HepG2 (cell line): ENCODE results near the gene STC2. TPM values are rescaled to one million over a fixed set of nuclear protein-coding genes. Genes with fewer than 3 reads are reported as not detected.

ENCODE experiments used
- EEA1 ChIP-seq: sonication (generic); formaldehyde crosslinking; IDR thresholded peaks from 2 replicates; pipeline ENCODE4 v1.5.1; 2020; ENCODE audit warnings: mild to moderate bottlenecking, missing genetic modification reagents, borderline replicate concordance
- GFI1 ChIP-seq: sonication (generic); formaldehyde crosslinking; IDR thresholded peaks from 2 replicates; pipeline ENCODE4 v1.5.0; 2020; ENCODE audit warnings: missing genetic modification reagents, mild to moderate bottlenecking, borderline replicate concordance
- MEF2D ChIP-seq: sonication (generic); formaldehyde crosslinking; IDR thresholded peaks from 2 replicates; pipeline ENCODE4 v1.5.1; 2020; ENCODE audit warnings: mild to moderate bottlenecking, missing genetic modification reagents
- NFE2 ChIP-seq: sonication (generic); formaldehyde crosslinking; IDR thresholded peaks from 2 replicates; pipeline ENCODE4 v1.4.0; 2020; ENCODE audit warnings: missing genetic modification reagents
- NR2F6 ChIP-seq, 2 experiments: IDR thresholded peaks; 2 replicates each; pipeline ENCODE4 v1.6.1; 2016; ENCODE audit warnings: antibody characterized with exemption in 1 of 2, mild to moderate bottlenecking in 1 of 2
- PPARG ChIP-seq: conservative IDR thresholded peaks from 2 replicates; pipeline ENCODE4 v1.6.1; 2016; ENCODE audit warnings: missing biosample characterization, missing genetic modification reagents
- SETDB1 ChIP-seq: sonication (generic); formaldehyde crosslinking; IDR thresholded peaks from 2 replicates; pipeline ENCODE4 v1.5.1; 2020; ENCODE audit warnings: missing genetic modification reagents, mild to moderate bottlenecking, borderline replicate concordance
- SNAPC2 ChIP-seq: sonication (generic); formaldehyde crosslinking; IDR thresholded peaks from 2 replicates; pipeline ENCODE4 v1.8.1; 2022; ENCODE audit warnings: mild to moderate bottlenecking, missing genetic modification reagents
- SOX6 ChIP-seq, 2 experiments: fragments of 450-650 bp in 1 of 2; sonication (generic) in 1 of 2; formaldehyde crosslinking in 1 of 2; IDR thresholded peaks; 2 replicates each; pipeline versions ENCODE4 v1.4.0 to v1.6.1; 2017 to 2020; ENCODE audit warnings: antibody characterized with exemption in 1 of 2, mild to moderate bottlenecking in 1 of 2, missing genetic modification reagents in 1 of 2
- TEAD3 ChIP-seq: optimal IDR thresholded peaks from 2 replicates; pipeline ENCODE3; 2016; ENCODE audit warnings: borderline replicate concordance
- ZBTB25 ChIP-seq: IDR thresholded peaks from 2 replicates; pipeline ENCODE4 v1.6.1; 2018; ENCODE audit warnings: missing genetic modification reagents
- ZNF224 ChIP-seq: sonication (generic); formaldehyde crosslinking; IDR thresholded peaks from 2 replicates; pipeline ENCODE4 v1.5.0; 2020; ENCODE audit warnings: mild to moderate bottlenecking, missing genetic modification reagents
- ZNF414 ChIP-seq: sonication (generic); formaldehyde crosslinking; IDR thresholded peaks from 2 replicates; pipeline ENCODE4 v1.5.0; 2020; ENCODE audit warnings: missing genetic modification reagents
- ZNF530 ChIP-seq: sonication (generic); formaldehyde crosslinking; IDR thresholded peaks from 2 replicates; pipeline ENCODE4 v1.5.0; 2020; ENCODE audit warnings: low read depth, mild to moderate bottlenecking, missing genetic modification reagents
- ZNF564 ChIP-seq: sonication (generic); formaldehyde crosslinking; IDR thresholded peaks from 2 replicates; pipeline ENCODE4 v1.8.1; 2023; ENCODE audit warnings: mild to moderate bottlenecking, missing genetic modification reagents
- ZNF644 ChIP-seq: IDR thresholded peaks from 2 replicates; pipeline ENCODE4 v1.6.1; 2016; ENCODE audit warnings: low read depth
- ZNF670 ChIP-seq: sonication (generic); formaldehyde crosslinking; IDR thresholded peaks from 2 replicates; pipeline ENCODE4 v1.8.0; 2022; ENCODE audit warnings: mild to moderate bottlenecking, missing genetic modification reagents, borderline replicate concordance
- polyA plus RNA-seq, 8 experiments: library from polyadenylated mRNA; depleted of rRNA in 3 of 8; stranded (reverse) in 7 of 8; unstranded in 1 of 8; fragments of >200 nt; fragmentation: Illumina TruSeq in 4 of 8; extraction: Trizol in 4 of 8; gene quantifications; 2 replicates each; pipeline versions ENCODE4 v1.2.1 to v1.2.3, GENCODE V29; 2011 to 2016; ENCODE audit warnings: low read depth in 4 of 8, missing spikeins in 1 of 8, mixed read lengths in 1 of 8; ENCODE audit not compliant: insufficient read depth in 1 of 8
- total RNA-seq, 5 experiments: library from RNA; depleted of rRNA; stranded (reverse); fragments of >200 nt; fragmentation: Illumina TruSeq; extraction: Trizol; gene quantifications; 2 replicates each; pipeline ENCODE4 v1.2.3, GENCODE V29; 2016; ENCODE audit warnings: low read depth in 1 of 5
- TF ChIP-seq, protein P1 (sequence below): sonication (generic); formaldehyde crosslinking; IDR thresholded peaks from 2 replicates; pipeline ENCODE4 v1.5.0; 2020; ENCODE audit warnings: mild to moderate bottlenecking, low read depth, missing genetic modification reagents, borderline replicate concordance
- TF ChIP-seq, protein P2 (sequence below): sonication (generic); formaldehyde crosslinking; IDR thresholded peaks from 2 replicates; pipeline ENCODE4 v1.4.0; 2020; ENCODE audit warnings: missing genetic modification reagents
- TF ChIP-seq, protein P3 (sequence below): sonication (generic); formaldehyde crosslinking; IDR thresholded peaks from 2 replicates; pipeline ENCODE4 v1.4.0; 2020; ENCODE audit warnings: mild to moderate bottlenecking, missing genetic modification reagents
- TF ChIP-seq, protein P4 (sequence below): sonication (generic); formaldehyde crosslinking; IDR thresholded peaks from 2 replicates; pipeline ENCODE4 v1.8.1; 2022; ENCODE audit warnings: mild to moderate bottlenecking, missing genetic modification reagents

The STC2 gene
- total and polyA plus RNA-seq, 2 of the 13 experiments (the other 11 are each of a cell fraction or from before 2014, with no cell fraction given) = 27.1 to 69.2 TPM

DNA sequence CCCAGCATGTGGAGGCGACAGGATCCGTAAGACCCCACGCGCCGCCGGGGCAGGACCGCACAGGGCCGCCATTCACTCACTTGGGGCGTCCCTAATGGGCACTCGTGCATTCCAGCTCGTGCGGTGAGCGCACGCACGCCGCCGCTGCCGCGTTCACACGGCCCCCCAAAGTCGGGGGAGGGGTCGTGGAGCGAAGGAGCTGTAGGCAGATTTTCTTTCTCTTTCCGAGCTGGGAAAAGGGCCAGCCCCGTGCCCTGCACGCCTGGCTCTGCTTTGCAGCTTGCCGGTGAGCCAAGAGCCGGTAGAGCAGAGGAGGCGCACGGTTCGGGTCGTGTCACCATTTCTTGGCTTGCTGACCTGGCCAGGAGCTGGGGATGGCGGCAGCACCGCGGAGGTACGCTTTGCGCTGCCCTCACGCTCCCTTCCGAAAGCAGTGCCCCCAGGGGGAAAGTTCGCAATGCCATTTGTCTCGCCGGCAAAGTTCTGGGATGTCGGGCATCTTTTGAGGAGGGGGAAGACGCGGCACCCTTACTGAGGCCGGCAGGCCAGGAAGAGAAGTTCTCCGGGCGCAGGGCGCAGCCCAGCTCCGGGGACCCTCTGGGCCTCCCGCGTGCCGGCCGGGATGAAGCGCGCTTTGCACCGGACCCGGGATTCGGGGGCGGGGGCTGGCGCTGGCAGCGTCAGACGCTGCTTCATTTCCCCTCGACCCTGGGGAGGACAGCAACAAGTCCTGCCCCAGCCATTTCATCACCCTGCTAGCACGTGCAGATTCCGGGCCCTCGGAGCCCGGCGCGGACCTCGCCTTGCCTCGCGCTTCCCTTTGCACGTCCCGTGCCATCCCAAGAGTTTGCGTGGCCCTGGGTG is 898 bp downstream of the STC2 start (continued):
- no peak for TF ChIP-seq ZBTB25
- TF ChIP-seq, protein P1, sequence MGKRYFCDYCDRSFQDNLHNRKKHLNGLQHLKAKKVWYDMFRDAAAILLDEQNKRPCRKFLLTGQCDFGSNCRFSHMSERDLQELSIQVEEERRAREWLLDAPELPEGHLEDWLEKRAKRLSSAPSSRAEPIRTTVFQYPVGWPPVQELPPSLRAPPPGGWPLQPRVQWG (CRISPR knock-in tag) = no peak
- no peak for TF ChIP-seq NR2F6 (IDR thresholded peaks at IDR 0.05)
- no peak for TF ChIP-seq NR2F6 (CRISPR knock-in tag; IDR thresholded peaks at IDR 0.05)
- TF ChIP-seq ZNF224 (CRISPR knock-in tag) = no peak
- TF ChIP-seq, protein P2, sequence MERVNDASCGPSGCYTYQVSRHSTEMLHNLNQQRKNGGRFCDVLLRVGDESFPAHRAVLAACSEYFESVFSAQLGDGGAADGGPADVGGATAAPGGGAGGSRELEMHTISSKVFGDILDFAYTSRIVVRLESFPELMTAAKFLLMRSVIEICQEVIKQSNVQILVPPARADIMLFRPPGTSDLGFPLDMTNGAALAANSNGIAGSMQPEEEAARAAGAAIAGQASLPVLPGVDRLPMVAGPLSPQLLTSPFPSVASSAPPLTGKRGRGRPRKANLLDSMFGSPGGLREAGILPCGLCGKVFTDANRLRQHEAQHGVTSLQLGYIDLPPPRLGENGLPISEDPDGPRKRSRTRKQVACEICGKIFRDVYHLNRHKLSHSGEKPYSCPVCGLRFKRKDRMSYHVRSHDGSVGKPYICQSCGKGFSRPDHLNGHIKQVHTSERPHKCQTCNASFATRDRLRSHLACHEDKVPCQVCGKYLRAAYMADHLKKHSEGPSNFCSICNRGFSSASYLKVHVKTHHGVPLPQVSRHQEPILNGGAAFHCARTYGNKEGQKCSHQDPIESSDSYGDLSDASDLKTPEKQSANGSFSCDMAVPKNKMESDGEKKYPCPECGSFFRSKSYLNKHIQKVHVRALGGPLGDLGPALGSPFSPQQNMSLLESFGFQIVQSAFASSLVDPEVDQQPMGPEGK (CRISPR knock-in tag) = peak; percentile 13; the same call in 1 of the 2 replicates
- no peak for TF ChIP-seq SOX6 (IDR thresholded peaks at IDR 0.05)
- TF ChIP-seq SOX6 (CRISPR knock-in tag; IDR thresholded peaks at IDR 0.05) = no peak
- 0 out of 2 replicates have a peak, but pooled peaks have one; percentile 46 for TF ChIP-seq EEA1 (CRISPR knock-in tag)
- TF ChIP-seq, protein P3, sequence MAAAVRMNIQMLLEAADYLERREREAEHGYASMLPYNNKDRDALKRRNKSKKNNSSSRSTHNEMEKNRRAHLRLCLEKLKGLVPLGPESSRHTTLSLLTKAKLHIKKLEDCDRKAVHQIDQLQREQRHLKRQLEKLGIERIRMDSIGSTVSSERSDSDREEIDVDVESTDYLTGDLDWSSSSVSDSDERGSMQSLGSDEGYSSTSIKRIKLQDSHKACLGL (CRISPR knock-in tag) = no peak
- no peak for TF ChIP-seq NFE2 (CRISPR knock-in tag)
- no peak for TF ChIP-seq ZNF644
- no peak for TF ChIP-seq ZNF530 (CRISPR knock-in tag)
- TF ChIP-seq, protein P4, sequence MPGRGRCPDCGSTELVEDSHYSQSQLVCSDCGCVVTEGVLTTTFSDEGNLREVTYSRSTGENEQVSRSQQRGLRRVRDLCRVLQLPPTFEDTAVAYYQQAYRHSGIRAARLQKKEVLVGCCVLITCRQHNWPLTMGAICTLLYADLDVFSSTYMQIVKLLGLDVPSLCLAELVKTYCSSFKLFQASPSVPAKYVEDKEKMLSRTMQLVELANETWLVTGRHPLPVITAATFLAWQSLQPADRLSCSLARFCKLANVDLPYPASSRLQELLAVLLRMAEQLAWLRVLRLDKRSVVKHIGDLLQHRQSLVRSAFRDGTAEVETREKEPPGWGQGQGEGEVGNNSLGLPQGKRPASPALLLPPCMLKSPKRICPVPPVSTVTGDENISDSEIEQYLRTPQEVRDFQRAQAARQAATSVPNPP (CRISPR knock-in tag) = no peak
- TF ChIP-seq SNAPC2 (CRISPR knock-in tag) = no peak
- TF ChIP-seq PPARG (CRISPR knock-in tag) = no peak
- no peak for TF ChIP-seq SETDB1 (CRISPR knock-in tag)
- no peak for TF ChIP-seq MEF2D (CRISPR knock-in tag)
- TF ChIP-seq ZNF564 (CRISPR knock-in tag) = no peak
- TF ChIP-seq GFI1 (CRISPR knock-in tag) = no peak
- TF ChIP-seq ZNF670 = no peak
- TF ChIP-seq TEAD3 (CRISPR knock-in tag) = peak; percentile 30
- no peak for TF ChIP-seq ZNF414 (CRISPR knock-in tag)
